ENCODE measurements around the gene CKS1B. TPM values are rescaled to one million over a fixed set of nuclear protein-coding genes. Genes with fewer than 3 reads are reported as not detected.

Gene CKS1B
- 344 and 400 TPM in 2 replicates for total RNA-seq (2014; rRNA removed; shearing (Covaris generic))

GRCh38 chr1:154974102-154974807 lies at the start of gene CKS1B:
Gene CKS1B (plus strand): TSS chr1:154974681. CDS start chr1:154974746, 65 bp downstream.
- peak; percentile 100 for DNase-seq (ENCODE audit: low read depth)

DNA sequence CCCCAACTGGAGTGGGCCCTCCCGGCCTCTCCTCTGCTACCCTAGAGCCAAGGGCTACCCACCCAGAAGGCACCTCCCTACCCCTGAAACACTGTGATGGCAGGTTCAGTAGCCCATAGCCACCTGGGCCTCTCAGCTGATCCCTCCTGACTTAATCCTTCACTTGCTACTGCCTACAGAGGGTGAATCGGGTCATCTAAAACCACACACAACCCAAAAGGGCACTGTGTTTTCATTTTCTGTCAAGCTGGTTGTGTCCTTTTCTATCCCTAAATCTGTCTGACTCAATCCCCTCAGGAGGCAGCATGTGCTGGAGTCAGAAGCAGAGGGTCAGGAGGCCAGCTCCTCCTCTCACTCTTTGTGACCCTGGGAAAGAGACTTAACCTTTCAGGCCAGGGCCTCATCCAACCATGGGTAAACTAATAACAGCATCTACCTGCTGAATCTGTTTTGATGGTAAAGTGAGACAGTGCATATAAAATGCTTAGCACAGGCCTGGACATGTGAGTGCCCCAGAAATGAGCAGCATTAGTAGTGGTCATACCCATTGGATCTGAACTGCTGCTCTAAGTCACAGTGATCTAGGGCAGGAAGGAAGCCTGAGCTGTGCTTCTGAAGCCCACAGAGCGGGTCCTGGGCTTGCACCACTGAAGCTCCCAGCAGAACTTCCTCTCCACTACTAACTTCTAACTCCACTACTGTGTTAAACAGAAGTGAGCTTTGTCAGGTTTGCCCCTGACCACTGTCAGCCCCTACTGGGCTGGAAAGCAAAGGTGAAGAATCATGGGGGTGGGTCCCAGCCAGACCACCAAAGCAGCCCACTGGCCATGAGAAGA lies 48.9 kb upstream of the CKS1B start:
- DNase-seq (ENCODE audit: low read depth), result no peak

DNA sequence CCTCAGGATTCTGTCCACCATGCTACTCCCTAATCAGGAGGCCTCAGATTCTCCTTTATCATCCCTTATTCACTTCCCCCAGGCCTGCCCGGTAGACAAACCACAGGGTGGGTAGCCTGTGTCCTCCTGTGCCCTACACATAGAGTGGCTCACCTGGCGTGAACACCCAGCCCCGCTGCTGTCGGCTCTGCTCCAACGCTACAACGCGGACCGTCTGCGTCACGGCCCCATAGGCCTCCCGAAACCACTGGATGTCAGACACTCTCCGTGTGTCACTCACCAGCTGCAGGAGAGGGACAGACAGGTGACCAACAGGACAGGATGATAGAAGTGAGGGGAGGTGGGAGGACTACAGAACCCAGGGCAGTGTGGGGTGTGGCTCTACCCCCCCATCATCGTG lies 48.3 kb upstream of the CKS1B start:
- DNase-seq (ENCODE audit: low read depth), result no peak

- peak; percentile 37 for DNase-seq (ENCODE audit: low read depth)
Observed at GRCh38 chr1:154931940-154932487, 42.5 kb upstream of the CKS1B start.

GRCh38 chr1:154934358-154934948 lies 40.0 kb upstream of the CKS1B start:
- no peak for DNase-seq (ENCODE audit: low read depth)

GRCh38 chr1:154935749-154936554 lies 38.5 kb upstream of the CKS1B start:
- DNase-seq (ENCODE audit: low read depth), result no peak

DNA sequence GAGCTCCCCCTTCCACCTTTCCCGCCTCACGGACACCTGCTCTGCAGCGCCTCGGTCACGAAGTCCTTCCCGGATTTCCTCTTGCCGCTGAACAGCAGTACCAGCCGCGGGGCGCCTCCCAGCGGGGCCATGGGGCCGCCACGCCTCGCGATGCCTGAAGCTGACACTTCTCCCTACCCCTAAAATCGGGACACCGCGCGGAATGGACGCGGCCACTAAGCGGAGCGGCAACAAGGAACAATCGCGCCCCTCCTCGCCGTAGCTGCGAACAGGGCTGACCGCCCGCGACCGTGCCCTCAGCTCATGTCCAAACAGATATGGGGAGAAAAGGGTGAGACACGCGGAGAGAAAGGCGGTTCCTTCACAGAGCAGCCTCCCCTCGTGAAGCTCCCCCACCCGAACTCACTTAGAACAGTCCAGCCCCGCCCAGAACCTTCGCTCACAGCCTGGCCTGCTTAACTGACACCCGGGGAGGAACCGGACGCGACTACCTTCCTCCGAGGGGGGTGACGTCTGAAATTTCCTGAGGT lies 37.9 kb upstream of the CKS1B start, which contains the start of gene PMVK:
Gene PMVK, minus strand, starts transcription at position 165 of the 530 bp plus-strand sequence. Its CDS starts 34 bp downstream, at position 131.
- peak; percentile 93 for DNase-seq (ENCODE audit: low read depth)

- peak; percentile 93 for DNase-seq (ENCODE audit: low read depth)
Observed at GRCh38 chr1:154937085-154937987, 37.1 kb upstream of the CKS1B start.

GRCh38 chr1:154937988-154938386 lies 36.5 kb upstream of the CKS1B start:
- DNase-seq (ENCODE audit: low read depth), result no peak

GRCh38 chr1:154938604-154939399 lies 35.7 kb upstream of the CKS1B start:
- DNase-seq (ENCODE audit: low read depth), result no peak

GRCh38 chr1:154940213-154940560 lies 34.3 kb upstream of the CKS1B start:
- DNase-seq (ENCODE audit: low read depth), result no peak

DNA sequence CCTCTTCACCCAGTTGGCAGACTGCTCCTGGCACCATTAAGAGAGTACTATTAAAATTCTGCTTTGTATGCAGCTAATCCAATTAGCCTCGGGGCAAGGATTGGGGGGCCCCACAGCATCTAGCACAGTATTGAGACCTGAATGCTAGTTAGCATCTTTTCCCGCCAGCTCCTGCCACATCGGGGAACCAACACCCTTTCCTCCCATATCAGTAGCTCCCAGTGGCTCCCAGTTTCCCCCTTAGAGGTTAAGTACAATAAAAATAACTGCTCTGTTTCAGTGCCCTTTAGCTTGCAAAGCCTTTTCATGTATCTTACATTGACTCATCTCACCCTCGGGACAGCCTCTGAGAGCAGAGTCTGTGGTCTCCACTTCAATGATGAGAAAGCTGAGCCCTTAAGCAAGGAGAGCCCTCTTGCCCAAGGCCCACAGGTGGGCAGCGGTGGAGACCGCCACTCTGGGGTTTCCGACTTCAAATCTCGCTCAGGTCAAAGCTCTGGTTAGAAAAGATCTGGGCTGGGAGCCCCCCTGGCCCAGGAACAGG lies 33.8 kb upstream of the CKS1B start:
- no peak for DNase-seq (ENCODE audit: low read depth)

DNA sequence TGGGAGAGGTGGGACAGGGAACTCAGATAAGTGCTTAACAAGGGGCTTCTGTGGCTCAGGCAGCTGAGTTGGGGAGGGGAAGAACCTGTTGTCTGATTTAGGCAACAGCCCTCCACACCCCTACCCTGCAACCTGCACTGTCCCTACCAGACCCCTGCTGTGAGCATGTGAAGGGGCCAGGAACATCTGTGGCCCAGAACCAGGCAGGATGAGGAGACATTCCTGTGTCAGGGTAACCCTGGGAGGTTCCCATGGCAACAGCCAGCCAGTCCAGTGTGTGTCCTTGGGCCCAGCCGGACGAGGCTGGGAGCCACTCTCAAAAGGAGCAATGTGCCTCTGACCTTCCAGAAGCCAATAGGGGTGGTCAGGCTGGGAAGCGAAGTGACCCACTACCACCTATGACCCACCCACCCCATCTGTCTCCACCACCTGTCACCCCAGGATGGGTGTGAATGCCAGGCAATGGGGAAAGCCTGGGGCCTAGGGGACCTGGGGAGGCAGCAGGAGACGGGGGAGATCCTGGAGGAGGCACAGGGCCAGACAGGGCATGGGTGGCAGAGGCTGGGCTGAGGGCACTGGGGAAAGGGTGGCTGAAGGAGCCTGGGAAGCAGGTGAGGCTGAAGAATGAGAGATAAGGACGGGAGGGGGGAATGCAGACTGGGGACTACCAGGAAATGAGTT lies 33.0 kb upstream of the CKS1B start:
- DNase-seq (ENCODE audit: low read depth), result no peak

DNA sequence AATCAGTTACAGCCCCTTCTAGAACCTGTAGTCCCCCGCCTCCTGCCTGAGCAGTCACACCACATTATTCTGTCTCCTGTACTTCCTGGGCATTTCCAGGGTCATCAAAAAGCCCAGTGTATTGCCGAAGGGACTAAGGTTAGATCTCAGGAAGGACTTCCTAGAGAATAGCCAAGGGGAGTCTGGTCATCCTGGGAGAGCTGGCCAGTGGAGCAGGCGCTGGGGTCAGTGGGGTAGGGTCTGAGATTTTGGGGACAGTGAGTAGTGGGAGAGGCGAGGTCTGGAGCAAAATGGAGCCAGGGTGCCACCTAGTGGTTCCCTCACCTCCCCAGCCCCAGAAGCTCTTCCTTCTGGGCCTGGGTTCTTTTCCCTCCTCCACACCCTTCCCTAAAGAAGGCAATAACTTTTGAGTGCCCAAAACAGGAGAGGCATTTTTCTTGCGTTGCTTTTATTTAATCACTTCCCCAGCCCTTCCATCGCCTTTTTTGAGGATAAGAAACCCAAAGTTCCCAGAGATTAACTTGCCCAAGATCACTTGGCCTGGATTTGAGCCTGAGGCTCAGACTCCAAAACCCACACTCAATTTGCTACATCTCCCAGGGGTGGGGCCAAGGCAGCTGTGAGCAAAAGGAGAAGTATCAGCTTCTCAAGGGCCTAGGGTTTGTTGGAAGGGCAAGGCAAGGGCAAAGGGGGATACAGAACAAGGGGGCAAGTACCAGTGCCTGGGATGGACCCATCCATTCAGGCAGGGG lies 30.7 kb upstream of the CKS1B start:
- no peak for DNase-seq (ENCODE audit: low read depth)

GRCh38 chr1:154944401-154945159 lies 29.9 kb upstream of the CKS1B start:
- DNase-seq (ENCODE audit: low read depth), result no peak

DNA sequence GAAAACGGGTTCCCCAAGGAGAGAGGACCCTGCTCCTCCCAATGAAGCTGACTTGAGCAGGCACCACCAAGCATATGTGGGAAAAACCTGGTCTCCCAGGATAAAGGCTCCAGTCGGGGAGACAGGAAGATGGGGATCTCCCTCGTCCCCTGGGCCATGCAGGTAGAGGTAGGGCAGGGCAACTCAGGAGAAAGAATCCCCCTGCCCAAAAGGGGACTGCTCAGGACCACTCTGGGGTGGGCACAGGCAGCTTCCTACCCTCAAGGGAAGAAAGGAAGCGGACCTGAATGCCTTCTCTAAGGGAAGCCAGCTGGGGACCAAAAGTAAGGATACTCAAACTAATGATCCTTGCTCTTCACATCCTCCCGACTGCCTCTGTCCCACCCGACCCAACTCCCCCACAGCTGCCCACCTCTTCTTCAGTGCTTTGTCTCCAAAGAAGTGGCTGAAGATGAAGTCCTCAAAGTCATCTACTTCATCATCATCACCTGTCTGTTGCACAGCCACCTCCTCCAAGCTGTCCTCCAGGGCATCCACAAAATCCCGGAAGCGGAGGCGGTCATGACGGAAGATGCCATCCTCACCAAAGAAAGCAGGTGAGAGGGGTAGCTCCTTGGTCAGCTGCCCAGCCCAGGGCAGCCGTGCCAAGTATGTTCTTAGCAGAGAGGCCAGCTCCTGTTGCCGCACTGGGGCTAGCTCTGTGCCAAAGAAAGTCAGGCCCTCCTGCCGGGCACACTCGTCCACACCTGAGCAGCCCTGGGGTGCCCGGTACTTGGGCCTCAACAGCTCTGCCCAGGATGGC lies 29.1 kb upstream of the CKS1B start:
- DNase-seq (ENCODE audit: low read depth), result no peak
